Stimulated activated CD4-positive, alpha-beta T cell treated with anti-CD3 and anti-CD28 coated beads, Interleukin-1b, Interleukin-23, amount 100 ng/mL, for 48 hours (primary cell): Measurements from ENCODE around the gene ACTMAP.

Source experiments
- DNase-seq: peaks from one replicate; pipeline ENCODE4 v3.0.0-alpha.2; 2020

Gene ACTMAP

GRCh38 chr19:40717880-40718773, 32.1 kb downstream of the ACTMAP start:
- DNase-seq = no peak

- no peak for DNase-seq
Measured at GRCh38 chr19:40717325-40717879, 32.9 kb downstream of the ACTMAP start.

DNA sequence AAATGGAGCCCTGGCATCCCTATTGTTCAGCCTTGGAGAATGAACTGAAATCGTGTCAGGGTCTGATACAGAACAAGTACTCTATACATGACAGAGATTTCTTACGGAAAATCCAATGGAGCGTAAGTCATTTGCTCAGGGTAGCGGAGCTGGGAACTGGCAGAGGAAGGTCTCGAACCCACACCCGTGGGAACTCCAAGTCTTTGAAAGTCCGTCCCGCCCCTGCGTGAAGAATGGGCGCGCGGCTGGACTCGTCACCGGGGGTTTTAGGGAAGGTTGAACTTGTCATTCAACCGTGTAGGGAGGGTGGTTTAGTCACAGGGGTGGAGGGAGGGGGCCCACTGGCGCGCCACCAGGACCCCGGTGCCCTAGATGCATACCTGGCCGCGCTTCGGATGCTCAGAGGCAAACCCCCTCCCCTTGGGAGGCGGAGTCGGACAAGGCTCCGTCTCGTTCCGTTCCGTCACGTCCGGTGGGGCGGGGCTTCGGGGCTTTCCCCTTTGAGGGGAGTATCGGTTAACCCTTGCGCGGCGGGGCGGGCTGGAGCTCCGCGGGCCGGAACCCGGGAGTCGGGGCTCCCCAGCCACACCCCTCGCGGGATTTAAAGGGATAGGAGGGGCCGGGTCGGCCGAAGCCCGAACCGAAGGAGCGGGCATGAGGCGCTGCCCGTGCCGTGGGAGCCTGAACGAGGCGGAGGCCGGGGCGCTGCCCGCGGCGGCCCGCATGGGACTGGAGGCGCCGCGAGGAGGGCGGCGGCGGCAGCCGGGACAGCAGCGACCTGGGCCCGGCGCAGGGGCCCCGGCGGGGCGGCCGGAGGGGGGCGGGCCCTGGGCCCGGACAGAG, 33.6 kb downstream of the ACTMAP start, which contains the start of the genes COQ8B and ITPKC:
TSS of gene COQ8B (minus strand) at position 405 of the 843 bp plus-strand sequence. CDS start 2,254 bp downstream, outside the sequence.
TSS of gene ITPKC (plus strand) at position 631 of the 843 bp plus-strand sequence. CDS start at position 655, 24 bp downstream.
- DNase-seq = peak; percentile 99

DNA sequence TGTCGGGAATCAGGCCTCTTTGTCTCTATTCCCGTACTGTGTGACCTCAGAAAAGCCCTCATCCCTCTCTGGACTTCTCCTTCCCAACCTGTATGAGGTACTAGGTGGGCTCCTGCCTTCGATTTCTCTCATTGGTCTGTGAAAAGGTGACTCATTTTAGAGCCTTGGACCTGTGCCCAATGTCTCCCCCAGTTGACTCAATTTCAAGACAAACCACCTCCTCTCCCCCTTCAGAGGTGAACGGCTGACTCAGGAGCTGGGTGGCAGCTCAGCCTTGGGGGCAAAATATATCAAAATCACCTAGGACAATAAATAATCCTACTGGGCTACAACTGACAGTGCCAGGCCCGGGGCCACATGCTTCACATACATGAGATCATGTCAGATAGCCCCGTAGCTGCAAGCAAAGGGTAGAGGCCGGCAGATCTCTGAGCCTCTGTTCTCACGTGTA, 34.2 kb downstream of the ACTMAP start:
- DNase-seq = peak; percentile 81

GRCh38 chr19:40714441-40715299, 35.6 kb downstream of the ACTMAP start:
- peak; percentile 91 for DNase-seq

- no peak for DNase-seq
Measured at GRCh38 chr19:40713939-40714338, 36.3 kb downstream of the ACTMAP start.

DNA sequence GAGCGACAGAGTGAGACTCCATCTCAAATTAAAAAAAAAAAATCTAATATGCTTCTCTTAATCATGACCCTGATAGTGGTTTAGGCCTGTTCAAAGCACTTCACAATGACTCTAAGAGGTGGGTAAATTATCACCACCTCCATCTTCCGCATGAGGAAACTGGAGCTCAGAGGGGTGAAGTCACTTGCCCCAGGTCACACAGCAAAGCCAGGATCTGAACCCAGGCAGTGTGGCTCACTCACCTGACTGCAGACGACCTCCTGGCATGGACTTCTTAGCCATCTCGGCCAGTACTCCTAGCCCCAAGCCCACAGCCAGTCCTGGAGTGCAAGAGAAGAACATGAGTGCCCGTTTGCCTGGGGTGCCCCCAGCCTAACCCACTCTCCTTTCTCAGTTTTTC, 40.5 kb downstream of the ACTMAP start:
- DNase-seq = no peak

DNA sequence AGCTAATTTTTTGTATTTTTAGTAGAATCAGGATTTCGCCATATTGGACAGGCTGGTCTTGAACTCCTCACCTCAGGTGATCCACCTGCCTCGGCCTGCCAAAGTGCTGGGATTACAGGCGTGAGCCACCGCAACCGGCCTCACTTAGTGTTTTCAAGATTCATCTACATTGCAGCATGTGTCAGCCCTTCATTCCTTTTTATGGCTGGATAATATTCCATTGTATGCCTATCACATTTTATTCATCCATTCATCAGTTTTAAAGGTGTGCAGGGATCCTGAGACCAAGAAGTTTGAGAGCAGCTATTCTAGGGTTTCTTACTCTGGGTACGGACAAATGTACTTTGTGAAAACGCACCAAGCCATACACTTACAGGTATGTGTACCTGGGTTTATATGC, 42.7 kb downstream of the ACTMAP start:
- no peak for DNase-seq

DNA sequence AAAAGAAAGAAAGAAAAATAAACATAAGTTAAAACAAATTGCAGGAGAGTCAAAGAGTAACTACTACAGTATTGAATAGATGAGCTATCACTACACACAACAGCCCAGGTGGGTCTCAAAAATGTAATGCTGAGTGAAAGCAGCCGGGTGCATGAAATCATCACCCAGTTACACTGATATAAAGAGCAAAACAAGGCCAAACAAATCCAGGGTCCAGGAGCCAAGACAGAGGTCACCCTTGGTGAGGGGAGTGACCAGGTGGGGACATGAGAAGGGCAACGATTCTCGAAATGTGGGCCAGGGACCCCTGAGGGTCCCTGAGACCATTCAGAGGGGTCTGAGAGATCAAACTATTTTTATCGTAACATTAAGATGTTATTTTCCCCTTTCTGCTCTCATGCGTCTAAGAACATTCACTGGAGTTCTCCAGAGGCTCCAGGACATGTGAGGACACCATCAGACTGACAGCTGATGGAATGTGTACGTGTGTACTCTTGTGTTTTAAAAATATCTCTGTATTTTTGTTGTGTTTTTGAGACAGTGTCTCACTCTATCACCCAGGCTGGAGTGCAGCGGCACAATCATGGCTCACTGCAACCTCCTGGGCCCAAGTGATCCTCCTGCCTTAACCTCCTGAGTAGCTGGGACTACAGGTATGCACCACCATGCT, 44.2 kb downstream of the ACTMAP start:
- no peak for DNase-seq

- DNase-seq = no peak
Measured at GRCh38 chr19:40705362-40705651, 45.0 kb downstream of the ACTMAP start.

- DNase-seq = no peak
Measured at GRCh38 chr19:40704491-40705361, 45.6 kb downstream of the ACTMAP start.

DNA sequence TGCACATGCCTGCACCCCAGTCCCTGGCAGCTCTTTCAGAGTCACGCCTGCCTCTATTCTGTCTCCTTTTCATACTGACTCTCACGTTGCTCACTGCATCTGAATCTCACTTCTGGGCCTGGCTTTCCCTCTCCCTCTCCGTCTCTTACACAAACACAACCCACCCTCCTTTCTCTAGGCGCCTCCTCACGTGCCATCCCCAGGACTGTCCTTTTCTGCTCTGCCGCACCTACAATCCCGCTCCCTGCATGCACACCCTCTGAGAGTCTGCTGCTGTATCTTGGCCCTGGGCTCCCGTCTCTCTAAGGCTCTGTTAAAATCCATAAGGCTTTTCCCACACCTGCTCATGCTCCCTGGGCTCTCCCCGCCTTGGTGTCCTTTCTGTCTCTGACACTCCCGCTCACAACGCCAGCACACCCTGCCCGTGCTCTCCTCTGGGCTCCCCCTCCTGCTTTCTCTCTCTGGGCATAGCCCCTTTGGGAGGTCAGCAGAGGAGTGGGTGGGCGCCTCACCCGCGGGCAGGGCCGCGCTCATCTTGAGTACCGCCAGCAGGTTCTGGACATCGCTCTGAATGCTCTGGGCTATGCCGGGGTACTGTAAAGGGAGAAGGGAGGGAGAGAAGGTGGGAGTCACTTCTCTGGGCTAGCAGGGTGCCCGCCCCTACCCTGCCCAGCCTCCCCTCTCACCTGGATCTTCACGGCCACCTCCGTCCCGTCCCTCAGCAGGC, 47.1 kb downstream of the ACTMAP start:
- no peak for DNase-seq

GRCh38 chr19:40702337-40703012, 47.8 kb downstream of the ACTMAP start:
- no peak for DNase-seq

DNA sequence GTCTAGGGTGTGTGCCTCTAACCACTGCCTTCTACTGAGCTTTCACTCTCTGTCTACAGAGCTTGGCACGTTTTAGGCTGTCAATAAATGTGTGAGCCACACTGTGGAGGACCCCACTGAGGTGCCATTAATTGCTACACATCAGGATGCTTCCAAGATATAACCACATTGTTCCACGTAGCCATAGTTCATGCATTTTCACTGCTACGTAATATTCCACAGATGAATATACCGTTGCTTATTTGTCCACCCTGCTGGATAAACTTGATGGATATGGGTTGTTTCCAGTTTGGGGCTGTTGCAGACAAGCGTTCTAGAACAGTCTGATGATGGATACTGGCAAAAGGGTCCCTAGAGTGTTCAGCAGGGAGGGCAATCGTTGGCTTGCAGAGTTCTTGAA, 48.5 kb downstream of the ACTMAP start:
- no peak for DNase-seq

GRCh38 chr19:40700083-40700482, 50.2 kb downstream of the ACTMAP start:
- DNase-seq = no peak

GRCh38 chr19:40697007-40697406, 53.3 kb downstream of the ACTMAP start:
- DNase-seq = no peak

- DNase-seq = no peak
Measured at GRCh38 chr19:40695881-40696280, 54.4 kb downstream of the ACTMAP start.

- DNase-seq = no peak
Measured at GRCh38 chr19:40693896-40694295, 56.4 kb downstream of the ACTMAP start.

GRCh38 chr19:40693150-40693788, 57.0 kb downstream of the ACTMAP start:
- DNase-seq = no peak
